ENCODE measurements around the gene ATP9B.

ATP9B gene

DNA sequence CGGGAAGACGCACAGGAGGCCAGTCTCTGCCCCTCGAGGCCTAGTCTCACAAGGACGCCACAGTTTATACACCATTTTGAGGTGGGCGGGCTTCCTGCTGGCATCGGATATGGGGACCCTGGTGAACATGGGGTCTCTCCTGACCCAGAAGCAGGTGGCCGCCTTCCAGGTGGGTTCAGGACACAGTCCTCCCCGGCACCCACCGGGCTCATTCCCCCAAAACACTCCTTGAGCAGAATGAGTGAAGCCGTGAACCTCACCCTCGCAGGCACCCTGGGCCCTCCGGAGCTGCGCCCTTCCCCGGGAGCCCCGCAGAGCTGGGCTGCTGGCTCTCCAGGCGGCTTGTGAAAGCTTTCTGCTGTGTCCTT is 333.0 kb downstream of the ATP9B start:
- TF ChIP-seq, protein P1, sequence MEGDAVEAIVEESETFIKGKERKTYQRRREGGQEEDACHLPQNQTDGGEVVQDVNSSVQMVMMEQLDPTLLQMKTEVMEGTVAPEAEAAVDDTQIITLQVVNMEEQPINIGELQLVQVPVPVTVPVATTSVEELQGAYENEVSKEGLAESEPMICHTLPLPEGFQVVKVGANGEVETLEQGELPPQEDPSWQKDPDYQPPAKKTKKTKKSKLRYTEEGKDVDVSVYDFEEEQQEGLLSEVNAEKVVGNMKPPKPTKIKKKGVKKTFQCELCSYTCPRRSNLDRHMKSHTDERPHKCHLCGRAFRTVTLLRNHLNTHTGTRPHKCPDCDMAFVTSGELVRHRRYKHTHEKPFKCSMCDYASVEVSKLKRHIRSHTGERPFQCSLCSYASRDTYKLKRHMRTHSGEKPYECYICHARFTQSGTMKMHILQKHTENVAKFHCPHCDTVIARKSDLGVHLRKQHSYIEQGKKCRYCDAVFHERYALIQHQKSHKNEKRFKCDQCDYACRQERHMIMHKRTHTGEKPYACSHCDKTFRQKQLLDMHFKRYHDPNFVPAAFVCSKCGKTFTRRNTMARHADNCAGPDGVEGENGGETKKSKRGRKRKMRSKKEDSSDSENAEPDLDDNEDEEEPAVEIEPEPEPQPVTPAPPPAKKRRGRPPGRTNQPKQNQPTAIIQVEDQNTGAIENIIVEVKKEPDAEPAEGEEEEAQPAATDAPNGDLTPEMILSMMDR (IDR thresholded peaks at IDR 0.05; ENCODE audit: borderline replicate concordance, control extremely low read depth, extremely low read depth, insufficient read depth, missing control alignments), result no peak
- in situ Hi-C loops (cut with MboI; ENCODE audit: low sequenced_read_pairs, unreplicated experiment), result loop anchor here (10.0 kb wide), 1 partner anchor 113 kb away; no protein-coding TSS in a partner anchor
- DNase-seq (ENCODE audit: low spot score), result no peak

DNA sequence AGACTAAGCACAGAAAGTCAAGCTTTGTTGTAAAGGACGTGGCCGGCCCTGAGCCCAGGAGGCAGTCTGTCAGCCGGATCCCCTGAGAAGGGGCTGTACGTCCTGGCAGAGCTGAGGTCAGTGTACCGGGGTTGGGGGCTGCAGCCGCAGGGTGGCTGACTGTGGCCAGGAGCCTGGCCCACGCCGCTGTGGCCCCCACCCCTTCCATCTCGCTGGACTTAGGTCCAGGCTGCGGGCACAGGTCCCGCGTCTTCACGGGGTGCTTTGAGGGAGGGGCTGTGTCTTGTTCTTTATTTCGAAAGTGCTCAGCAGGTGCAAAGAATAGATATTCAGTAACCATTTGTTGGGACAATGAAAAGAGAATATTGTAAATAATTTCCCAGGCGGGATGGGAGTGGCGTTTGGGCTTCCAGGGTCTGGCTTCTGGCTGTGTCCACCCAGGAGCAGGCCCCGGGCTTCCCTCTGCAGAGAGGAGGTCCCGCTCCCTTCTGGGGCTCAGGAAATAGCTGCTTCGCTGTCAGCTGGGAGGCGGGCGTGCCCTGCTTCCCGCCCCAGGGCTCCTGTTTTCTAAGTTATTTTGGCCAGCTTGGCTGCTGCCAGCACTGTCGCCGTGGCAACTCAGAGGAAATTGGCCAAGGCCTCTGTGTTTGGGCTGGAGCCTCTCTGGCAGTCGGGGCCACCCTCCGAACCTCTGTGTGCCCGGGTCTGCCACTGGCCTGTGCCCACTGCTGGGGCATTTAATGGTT is 334.0 kb downstream of the ATP9B start:
- DNase-seq (ENCODE audit: low spot score), result no peak
- in situ Hi-C loops (cut with MboI; ENCODE audit: low sequenced_read_pairs, unreplicated experiment), result loop anchor here (10.0 kb wide), 1 partner anchor 112 kb away; no protein-coding TSS in a partner anchor
- TF ChIP-seq, protein P1 (IDR thresholded peaks at IDR 0.05; ENCODE audit: borderline replicate concordance, control extremely low read depth, extremely low read depth, insufficient read depth, missing control alignments), result no peak

DNA sequence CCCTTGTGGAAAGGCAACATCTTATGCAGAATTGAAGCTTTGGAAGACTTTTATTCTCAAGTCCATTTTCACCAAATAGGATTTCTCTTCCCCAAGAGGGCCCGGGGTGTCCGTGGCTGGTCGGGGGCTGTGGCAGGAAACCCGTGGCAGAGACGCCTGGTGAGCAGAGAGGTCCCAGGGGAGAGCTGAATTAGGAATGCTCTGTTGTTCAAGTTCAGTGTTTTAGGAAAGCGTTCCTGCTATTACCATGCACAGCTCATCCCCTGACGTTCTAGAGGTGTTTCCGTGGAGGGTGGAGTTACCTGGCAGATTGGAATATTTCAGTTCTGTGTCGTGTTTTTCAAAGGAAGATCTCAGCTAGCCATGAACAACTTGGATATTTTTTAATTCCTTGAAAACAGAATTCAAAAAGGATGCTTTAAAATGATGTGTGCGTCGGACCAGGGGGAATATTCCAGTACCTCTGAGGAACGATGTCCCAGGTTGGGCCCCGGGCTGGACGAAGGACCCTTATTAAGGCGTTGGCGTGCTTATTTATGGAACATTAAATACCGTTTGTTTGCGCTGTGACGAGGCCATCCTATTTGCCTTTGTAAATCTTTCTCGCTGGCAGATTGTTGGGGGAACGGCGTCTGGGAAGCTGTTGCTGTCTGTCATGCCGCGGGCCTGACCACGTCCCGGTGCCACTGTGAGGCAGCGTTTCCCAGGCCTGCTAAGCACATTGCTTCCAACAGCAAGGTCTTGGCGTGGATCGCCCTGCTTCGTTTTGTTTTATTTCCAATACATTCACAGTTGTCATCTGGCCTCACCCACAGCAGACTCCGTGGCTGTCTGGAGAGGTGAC is 334.8 kb downstream of the ATP9B start:
- TF ChIP-seq, protein P1 (IDR thresholded peaks at IDR 0.05; ENCODE audit: borderline replicate concordance, control extremely low read depth, extremely low read depth, insufficient read depth, missing control alignments), result no peak
- in situ Hi-C loops (cut with MboI; ENCODE audit: low sequenced_read_pairs, unreplicated experiment), result loop anchor here (10.0 kb wide), 1 partner anchor 111 kb away; no protein-coding TSS in a partner anchor
- DNase-seq (ENCODE audit: low spot score), result no peak

DNA sequence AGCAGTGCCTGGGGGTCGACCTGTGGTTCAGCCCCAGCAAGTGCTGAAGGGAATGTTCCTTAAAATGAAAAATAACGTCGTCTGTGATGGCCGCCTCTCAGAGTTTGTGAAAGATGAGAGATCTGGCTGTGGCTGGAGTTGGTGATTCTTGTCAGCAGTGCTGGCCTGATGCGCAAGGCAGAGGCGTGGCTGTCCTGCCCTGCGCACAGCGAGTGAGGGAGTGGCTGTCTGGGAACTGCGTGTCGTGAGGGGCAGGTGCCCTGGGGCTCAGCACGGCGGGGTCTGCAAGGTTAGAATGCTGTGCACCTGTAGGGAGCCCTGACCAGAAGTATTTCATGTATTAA is 335.3 kb downstream of the ATP9B start:
- no peak for DNase-seq (ENCODE audit: low spot score)
- TF ChIP-seq, protein P1 (IDR thresholded peaks at IDR 0.05; ENCODE audit: borderline replicate concordance, control extremely low read depth, extremely low read depth, insufficient read depth, missing control alignments), result no peak
- in situ Hi-C loops (cut with MboI; ENCODE audit: low sequenced_read_pairs, unreplicated experiment), result loop anchor here (10.0 kb wide), 1 partner anchor 110 kb away; no protein-coding TSS in a partner anchor

DNA sequence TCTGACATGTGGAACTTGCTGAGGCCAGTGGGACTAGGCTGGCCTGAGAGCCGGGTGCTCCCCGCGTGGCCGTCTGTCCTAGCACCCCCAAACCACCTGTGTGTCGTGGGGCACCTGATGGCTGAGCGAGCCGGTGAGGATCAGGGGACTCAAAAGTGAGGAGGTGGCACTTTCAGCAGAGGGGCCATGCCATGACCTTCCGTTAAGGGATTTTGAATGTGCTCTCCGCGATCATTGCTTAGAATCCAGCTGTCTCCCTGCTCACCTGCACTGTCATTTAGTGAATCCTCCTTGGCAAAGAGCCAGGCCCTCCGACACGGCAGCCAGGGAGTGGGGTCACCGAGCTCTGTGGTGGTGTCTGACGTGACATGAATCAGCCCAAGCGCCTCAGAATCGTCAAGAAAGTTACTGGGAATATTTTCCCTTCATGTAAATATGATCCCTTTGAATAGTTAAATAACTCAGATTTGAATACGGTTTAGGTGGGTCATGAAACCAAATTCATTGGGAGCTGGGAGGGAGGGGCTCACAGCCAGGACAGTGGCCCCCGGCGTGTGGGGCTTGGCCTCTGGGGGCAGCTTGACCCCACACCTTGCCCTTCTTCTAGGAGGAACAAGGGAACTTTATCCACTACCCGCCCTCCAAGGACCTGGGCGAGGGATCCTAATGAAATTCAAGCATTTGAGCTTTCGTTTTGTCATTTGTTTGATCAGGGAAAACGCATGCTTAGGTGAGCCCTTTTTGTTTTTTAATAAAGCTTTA is 336.0 kb downstream of the ATP9B start:
- TF ChIP-seq, protein P1 (IDR thresholded peaks at IDR 0.05; ENCODE audit: borderline replicate concordance, control extremely low read depth, extremely low read depth, insufficient read depth, missing control alignments), result no peak
- no peak for DNase-seq (ENCODE audit: low spot score)
- in situ Hi-C loops (cut with MboI; ENCODE audit: low sequenced_read_pairs, unreplicated experiment), result loop anchor here (10.0 kb wide), 1 partner anchor 110 kb away; no protein-coding TSS in a partner anchor

Data from GM13976 (cell line).